Left lung (tissue), 10 donors: ENCODE measurements around the gene BCAS3. TPM values are rescaled to one million over a fixed set of nuclear protein-coding genes. Genes with fewer than 3 reads are reported as not detected.
"Not testable (repeated sequence)": the region's sequence is repeated elsewhere in the genome, so short reads cannot be mapped to it uniquely, and the experiment has no call there.

Experiments used
- ATAC-seq: fragments of 200-7000 bp; cut with Tn5 transposase; one replicate; pipeline ENCODE4 v1.9.1; 2020; ENCODE audit warnings: moderate library complexity
- DNase-seq, 4 donors: peaks; one replicate each; pipeline ENCODE4 v3.0.0-alpha.2; 2013 to 2020
- H3K27ac ChIP-seq, 2 donors: fragments of 200-600 bp; sonication (generic) in 1 of 2; one replicate each; pipeline versions ENCODE4 v1.5.0 to v1.8.0; 2020 to 2021
- H3K27me3 ChIP-seq, 2 donors: fragments of 200-600 bp; sonication (generic) in 1 of 2; one replicate each; pipeline versions ENCODE4 v1.5.0 to v1.8.0; 2020 to 2021
- H3K36me3 ChIP-seq, 2 donors: fragments of 200-600 bp; sonication (generic) in 1 of 2; one replicate each; pipeline versions ENCODE4 v1.5.0 to v1.8.0; 2020 to 2021
- H3K4me1 ChIP-seq, 2 donors: fragments of 200-600 bp; one replicate each; pipeline ENCODE4 v1.8.0; 2021
- H3K4me3 ChIP-seq, 2 donors: fragments of 200-600 bp; sonication (generic) in 1 of 2; one replicate each; pipeline versions ENCODE4 v1.5.0 to v1.8.0; 2020 to 2021; ENCODE audit warnings: mild to moderate bottlenecking in 1 of 2
- H3K9me3 ChIP-seq, 2 donors: fragments of 200-600 bp; sonication (generic) in 1 of 2; one replicate each; pipeline versions ENCODE4 v1.5.0 to v1.8.0; 2020 to 2021
- intact Hi-C, 2 donors: fragments of 100-400 bp; cut with DNase I; formaldehyde crosslinking; loops; one replicate each; pipeline versions ENCODE4 v1.11.2 to v1.14.2; 2022
- polyA plus RNA-seq, 6 donors: library from polyadenylated mRNA; unstranded; fragments of 120-200 nt; gene quantifications; one replicate each; pipeline ENCODE4 v1.2.1, GENCODE V29; 2013; ENCODE audit not compliant: insufficient read length in 6 of 6
- total RNA-seq, 2 donors: library from RNA; stranded (reverse); fragmentation: NEBNext Ultra II Directional; extraction: Animal tissue kit (Norgen Biotek cat#: 25700); gene quantifications; one replicate each; pipeline ENCODE4 v1.2.1, GENCODE V29; 2021
- TF ChIP-seq, protein P1 (sequence below), 2 donors: fragments of 200-600 bp; sonication (generic) in 1 of 2; IDR thresholded peaks; one replicate each; pipeline versions ENCODE4 v1.5.0 to v1.8.0; 2021; ENCODE audit warnings: antibody characterized with exemption in 2 of 2
- donor health status: DM: no; HTN: yes; CAD: no.
- donor health status: DM: no; HTN: no; CAD: no.

Gene BCAS3
- total and polyA plus RNA-seq, 8 donors: 21.2 to 29.6 (median 28.0) TPM

DNA sequence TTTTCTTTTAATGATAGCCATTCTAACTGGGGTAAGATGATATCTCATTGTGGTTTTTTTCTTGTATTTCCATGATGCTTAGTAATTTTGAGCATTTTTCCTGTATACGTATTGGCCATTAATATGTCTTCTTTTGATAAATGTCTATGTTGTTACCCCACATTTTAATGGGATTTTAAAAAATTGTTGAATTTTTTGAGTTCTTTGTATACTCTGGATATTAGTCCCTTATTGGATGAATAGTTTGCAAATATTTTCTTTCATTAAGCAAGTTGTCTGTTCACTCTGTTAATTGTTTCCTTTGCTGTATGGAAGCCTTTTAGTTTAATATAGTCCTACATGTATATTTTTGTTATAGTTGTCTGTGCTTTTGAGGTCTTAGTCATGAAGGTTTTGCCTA lies 79.8 kb downstream of the BCAS3 start:
- H3K9me3 ChIP-seq: peaks cover 0 to 19% of the 10 kb centered on the region in 2 donors
- H3K27ac ChIP-seq: no peak overlapping the region
- no peaks in the 10 kb centered on the region for H3K36me3 ChIP-seq
- DNase-seq (no peak), ATAC-seq (no peak)
- no peak overlapping the region for H3K4me3 ChIP-seq
- no peaks in the 10 kb centered on the region for H3K4me1 ChIP-seq
- TF ChIP-seq, protein P1, sequence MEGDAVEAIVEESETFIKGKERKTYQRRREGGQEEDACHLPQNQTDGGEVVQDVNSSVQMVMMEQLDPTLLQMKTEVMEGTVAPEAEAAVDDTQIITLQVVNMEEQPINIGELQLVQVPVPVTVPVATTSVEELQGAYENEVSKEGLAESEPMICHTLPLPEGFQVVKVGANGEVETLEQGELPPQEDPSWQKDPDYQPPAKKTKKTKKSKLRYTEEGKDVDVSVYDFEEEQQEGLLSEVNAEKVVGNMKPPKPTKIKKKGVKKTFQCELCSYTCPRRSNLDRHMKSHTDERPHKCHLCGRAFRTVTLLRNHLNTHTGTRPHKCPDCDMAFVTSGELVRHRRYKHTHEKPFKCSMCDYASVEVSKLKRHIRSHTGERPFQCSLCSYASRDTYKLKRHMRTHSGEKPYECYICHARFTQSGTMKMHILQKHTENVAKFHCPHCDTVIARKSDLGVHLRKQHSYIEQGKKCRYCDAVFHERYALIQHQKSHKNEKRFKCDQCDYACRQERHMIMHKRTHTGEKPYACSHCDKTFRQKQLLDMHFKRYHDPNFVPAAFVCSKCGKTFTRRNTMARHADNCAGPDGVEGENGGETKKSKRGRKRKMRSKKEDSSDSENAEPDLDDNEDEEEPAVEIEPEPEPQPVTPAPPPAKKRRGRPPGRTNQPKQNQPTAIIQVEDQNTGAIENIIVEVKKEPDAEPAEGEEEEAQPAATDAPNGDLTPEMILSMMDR (IDR thresholded peaks at IDR 0.05): no peak
- intact Hi-C loops: no loop called here
- H3K27me3 ChIP-seq: no peaks in the 10 kb centered on the region

DNA sequence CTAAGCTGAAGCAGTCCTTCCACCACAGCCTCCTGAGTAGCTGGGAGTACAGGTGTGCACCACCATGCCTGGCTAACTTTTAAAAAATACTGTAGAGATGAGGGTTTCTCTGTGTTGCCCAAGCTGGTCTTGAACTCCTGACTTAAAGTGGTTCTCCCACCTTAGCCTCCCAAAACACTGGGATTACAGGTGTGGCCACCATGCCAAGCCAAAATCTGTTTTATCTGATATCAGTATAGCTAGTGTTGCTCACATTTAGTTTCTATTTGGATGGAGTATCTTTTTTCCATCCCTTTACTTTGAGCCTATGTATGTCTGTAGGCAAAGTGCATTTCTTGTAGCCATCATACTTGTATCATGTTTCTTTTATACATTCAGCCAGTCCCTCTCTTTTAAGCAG lies 82.1 kb downstream of the BCAS3 start:
- Histone ChIP-seq H3K27ac (no peak overlapping the region), H3K4me1 (no peaks in the 10 kb centered on the region), H3K4me3 (no peak overlapping the region), H3K36me3 (no peaks in the 10 kb centered on the region), H3K27me3 (no peaks in the 10 kb centered on the region), H3K9me3 (peaks cover 0 to 19% of the 10 kb centered on the region in 2 donors)
- intact Hi-C loops: no loop called here
- TF ChIP-seq, protein P1 (IDR thresholded peaks at IDR 0.05): no peak
- DNase-seq (no peak), ATAC-seq (no peak)

DNA sequence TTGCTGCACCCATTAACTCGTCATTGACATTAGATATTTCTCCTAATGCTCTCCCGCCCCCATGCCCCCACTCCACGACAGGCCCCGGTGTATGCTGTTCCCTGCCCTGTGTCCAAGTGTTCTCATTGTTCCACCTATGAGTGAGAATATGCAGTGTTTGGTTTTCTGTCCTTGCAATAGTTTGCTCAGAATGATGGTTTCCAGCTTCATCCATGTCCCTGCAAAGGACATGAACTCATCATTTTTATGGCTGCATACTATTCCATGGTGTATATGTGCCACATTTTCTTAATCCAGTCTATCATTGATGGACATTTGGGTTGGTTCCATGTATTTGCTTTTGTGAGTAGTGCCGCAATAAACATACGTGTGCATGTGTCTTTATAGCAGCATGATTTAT lies 83.7 kb downstream of the BCAS3 start:
- H3K27me3 ChIP-seq, H3K36me3 ChIP-seq, H3K4me1 ChIP-seq, intact Hi-C loops, ATAC-seq, DNase-seq, H3K27ac ChIP-seq, H3K4me3 ChIP-seq: not testable (repeated sequence)
- peaks cover 0 to 19% of the 10 kb centered on the region in 2 donors for H3K9me3 ChIP-seq

DNA sequence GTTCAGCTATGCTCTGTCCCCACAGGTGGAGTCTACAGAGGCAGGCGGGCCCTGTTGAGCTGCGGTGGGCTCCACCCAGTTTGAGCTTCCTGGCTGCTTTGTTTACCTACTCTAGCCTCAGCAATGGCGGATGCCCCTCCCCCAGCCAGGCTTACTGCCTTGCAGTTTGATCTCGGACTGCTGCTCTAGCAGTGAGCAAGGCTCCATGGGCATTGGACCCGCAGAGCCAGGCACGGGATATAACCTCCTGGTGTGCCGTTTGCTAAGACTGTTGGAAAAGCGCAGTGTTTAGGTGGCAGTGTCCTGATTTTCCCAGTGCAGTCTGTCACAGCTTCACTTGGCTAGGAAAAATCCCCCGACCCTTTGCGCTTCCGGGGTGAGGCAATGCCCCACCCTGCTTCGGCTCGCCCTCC lies 89.1 kb downstream of the BCAS3 start:
- H3K4me3 ChIP-seq: no peak overlapping the region
- H3K36me3 ChIP-seq: no peaks in the 10 kb centered on the region
- H3K4me1 ChIP-seq: no peaks in the 10 kb centered on the region
- TF ChIP-seq, protein P1 (IDR thresholded peaks at IDR 0.05): no peak
- no peak overlapping the region for H3K27ac ChIP-seq
- H3K27me3 ChIP-seq: no peaks in the 10 kb centered on the region
- ATAC-seq: no peak
- DNase-seq: no peak
- intact Hi-C loops: no loop called here
- no peaks in the 10 kb centered on the region for H3K9me3 ChIP-seq

DNA sequence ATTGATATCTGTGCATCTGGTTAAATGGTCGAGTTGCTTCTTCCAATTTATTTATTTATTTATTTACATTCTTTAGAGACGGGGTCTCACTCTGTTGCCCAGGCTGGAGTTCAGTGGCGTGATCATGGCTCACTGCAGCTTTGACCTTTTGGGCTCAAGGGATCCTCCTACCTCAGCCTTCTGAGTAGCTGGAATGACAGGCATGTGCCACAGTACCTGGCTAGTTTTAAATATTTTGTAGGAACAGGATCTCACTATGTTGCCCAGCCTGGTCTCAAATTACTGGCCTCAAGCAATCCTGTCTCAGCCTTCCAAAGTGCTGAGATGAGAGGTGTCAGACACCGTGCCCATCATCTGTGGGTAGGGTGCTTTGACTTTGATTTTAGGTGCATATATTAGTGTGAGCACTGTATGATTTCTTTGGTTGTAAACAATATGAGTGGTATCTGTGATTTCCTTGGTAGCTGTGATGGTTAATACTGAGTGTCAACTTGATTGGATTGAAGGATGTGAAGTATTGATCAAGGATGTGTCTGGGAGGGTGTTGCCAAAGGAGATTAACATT lies 90.2 kb downstream of the BCAS3 start:
- intact Hi-C loops: no loop called here
- no peak overlapping the region for H3K4me3 ChIP-seq
- no peaks in the 10 kb centered on the region for H3K4me1 ChIP-seq
- no peaks in the 10 kb centered on the region for H3K27me3 ChIP-seq
- no peaks in the 10 kb centered on the region for H3K36me3 ChIP-seq
- no peak for DNase-seq
- no peak for ATAC-seq
- TF ChIP-seq, protein P1 (IDR thresholded peaks at IDR 0.05): no peak
- no peak overlapping the region for H3K27ac ChIP-seq
- no peaks in the 10 kb centered on the region for H3K9me3 ChIP-seq

DNA sequence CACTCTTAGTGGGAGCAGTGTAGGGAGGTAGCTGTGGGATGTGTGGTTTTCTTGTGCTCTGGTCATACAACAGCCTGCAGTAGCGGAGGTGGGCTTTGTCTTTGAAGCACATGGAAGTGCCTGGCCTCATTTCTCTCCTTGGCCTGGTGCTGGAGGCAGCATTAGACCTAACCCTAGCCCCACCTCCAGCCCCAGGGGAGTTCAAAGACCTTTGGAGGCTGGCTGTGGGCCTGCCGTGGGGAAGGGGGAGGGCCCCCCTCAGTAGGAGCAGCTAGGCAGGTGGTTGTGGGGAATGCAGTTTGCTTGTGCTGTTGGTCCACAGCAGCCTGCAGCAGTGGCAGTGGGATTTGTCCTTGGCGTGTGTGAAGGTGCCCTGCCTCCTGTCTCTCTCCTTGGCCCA lies 91.7 kb downstream of the BCAS3 start:
- ATAC-seq (no peak), DNase-seq (no peak)

More for the DNA sequence above, 91.7 kb downstream of the BCAS3 start:
- no peaks in the 10 kb centered on the region for H3K9me3 ChIP-seq
- H3K27me3 ChIP-seq: no peaks in the 10 kb centered on the region
- no peak overlapping the region for H3K27ac ChIP-seq
- H3K36me3 ChIP-seq: no peaks in the 10 kb centered on the region
- intact Hi-C loops: no loop called here
- TF ChIP-seq, protein P1 (IDR thresholded peaks at IDR 0.05): no peak
- no peaks in the 10 kb centered on the region for H3K4me1 ChIP-seq
- no peak overlapping the region for H3K4me3 ChIP-seq
